Measurements from ENCODE around the gene GNS. TPM values are rescaled to one million over a fixed set of nuclear protein-coding genes. Genes with fewer than 3 reads are reported as not detected.
A peak's percentile ranks its signal among the peaks of the same experiment; 100 is the strongest.

Gene GNS
- total RNA-seq, 1 donor from 2014 or later: 38.2 TPM

DNA sequence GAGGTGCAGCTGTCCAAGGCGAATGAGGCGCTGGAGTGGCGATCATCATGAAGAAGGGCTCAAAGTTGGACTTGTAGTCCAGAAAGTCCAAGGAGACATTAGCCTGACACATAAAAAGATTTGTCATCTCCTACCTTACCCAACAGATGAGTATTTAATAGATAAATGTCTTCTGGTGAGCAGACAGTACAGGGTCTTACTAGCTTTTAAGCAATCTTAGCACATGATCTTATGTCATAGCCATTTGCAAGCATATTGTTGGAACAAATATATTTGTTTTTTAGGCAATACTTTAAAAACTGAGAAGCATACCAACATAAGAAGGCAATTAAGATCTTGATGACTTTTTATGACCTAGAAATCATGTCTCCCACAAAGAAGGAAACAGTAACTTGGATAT lies 16.0 kb downstream of the GNS start:
- Mint-ChIP-seq H3K36me3 (ENCODE audit: low read depth) (peaks cover 79% of the 10 kb centered on the region), H3K4me3 (ENCODE audit: low read depth) (no peak overlapping the region), H3K27me3 (ENCODE audit: low read depth) (no peaks in the 10 kb centered on the region), H3K9me3 (no peaks in the 10 kb centered on the region), H3K27ac (no peak overlapping the region), H3K4me1 (ENCODE audit: low read depth) (peaks cover 18% of the 10 kb centered on the region)
- no peak for DNase-seq (ENCODE audit: low spot score)
- intact Hi-C loops (cut with micrococcal nuclease): no loop called here

DNA sequence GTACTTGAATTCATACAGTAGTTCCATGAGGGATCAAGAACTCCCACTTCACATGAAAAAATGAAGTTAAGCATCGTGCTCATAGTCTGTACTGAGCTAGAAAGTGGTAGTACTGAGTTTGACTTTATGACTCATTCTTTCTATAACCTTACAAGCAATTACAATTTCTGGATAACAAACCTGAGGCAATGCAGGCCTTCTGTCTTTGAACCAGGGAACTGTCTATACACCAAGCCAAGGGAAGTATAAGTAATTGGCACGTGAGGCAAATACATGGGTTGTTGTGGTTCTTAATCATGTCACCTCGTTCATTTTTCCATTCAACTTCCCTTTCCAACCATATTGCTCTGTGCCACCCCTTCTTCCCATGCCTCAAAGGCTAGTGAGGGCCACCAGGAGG lies 16.8 kb downstream of the GNS start:
- no peak overlapping the region for H3K4me3 Mint-ChIP-seq (ENCODE audit: low read depth)
- H3K27me3 Mint-ChIP-seq (ENCODE audit: low read depth): no peaks in the 10 kb centered on the region
- peaks cover 80% of the 10 kb centered on the region for H3K36me3 Mint-ChIP-seq (ENCODE audit: low read depth)
- intact Hi-C loops (cut with micrococcal nuclease): no loop called here
- H3K4me1 Mint-ChIP-seq (ENCODE audit: low read depth): peaks cover 22% of the 10 kb centered on the region
- H3K9me3 Mint-ChIP-seq: no peaks in the 10 kb centered on the region
- H3K27ac Mint-ChIP-seq: no peak overlapping the region
- DNase-seq (ENCODE audit: low spot score): no peak

DNA sequence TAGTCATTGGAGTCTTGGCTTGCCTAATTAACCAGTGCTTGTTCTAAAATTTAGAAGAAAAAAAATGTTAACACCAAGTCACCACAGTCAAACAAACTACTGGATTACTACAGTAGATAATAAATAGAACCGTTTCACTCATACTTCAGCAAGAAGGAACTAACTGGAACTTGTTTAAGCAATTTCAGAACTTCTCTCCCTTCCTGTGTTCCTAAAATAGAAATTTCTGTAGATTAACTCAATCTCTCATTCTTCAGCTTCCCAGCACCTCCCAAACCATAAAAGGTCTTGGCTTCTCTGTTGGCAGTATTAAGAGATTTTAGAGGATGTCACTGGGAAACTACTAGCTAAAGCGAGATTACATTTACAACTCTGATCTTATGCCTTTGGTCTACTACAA lies 18.6 kb downstream of the GNS start:
- intact Hi-C loops (cut with micrococcal nuclease): no loop called here
- Mint-ChIP-seq H3K9me3 (no peaks in the 10 kb centered on the region), H3K27ac (no peak overlapping the region), H3K36me3 (ENCODE audit: low read depth) (peaks cover 86% of the 10 kb centered on the region), H3K4me1 (ENCODE audit: low read depth) (peaks cover 33% of the 10 kb centered on the region), H3K27me3 (ENCODE audit: low read depth) (no peaks in the 10 kb centered on the region), H3K4me3 (ENCODE audit: low read depth) (no peak overlapping the region)
- DNase-seq (ENCODE audit: low spot score): no peak

DNA sequence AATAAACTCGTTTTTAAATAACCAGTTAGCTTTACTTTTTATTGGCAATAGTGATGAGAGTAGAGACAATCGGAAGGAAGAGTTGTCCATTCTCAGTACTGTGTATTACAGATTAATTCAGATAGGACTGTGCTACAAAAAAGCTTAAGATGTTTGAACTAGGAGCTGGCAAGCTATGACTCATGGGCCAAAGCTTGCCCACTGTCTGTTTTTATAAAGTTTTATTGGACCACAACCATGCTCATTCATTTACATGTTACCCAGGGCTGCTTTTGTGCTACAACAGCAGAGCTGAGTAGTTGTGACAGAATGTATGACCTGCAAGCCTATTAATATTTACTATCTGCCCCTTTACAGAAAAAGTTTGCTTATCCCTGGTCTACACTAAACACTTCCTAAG lies 19.4 kb downstream of the GNS start:
- H3K4me3 Mint-ChIP-seq (ENCODE audit: low read depth): no peak overlapping the region
- H3K4me1 Mint-ChIP-seq (ENCODE audit: low read depth): peaks cover 32% of the 10 kb centered on the region
- no peaks in the 10 kb centered on the region for H3K9me3 Mint-ChIP-seq
- no peaks in the 10 kb centered on the region for H3K27me3 Mint-ChIP-seq (ENCODE audit: low read depth)
- intact Hi-C loops (cut with micrococcal nuclease): no loop called here
- peaks cover 81% of the 10 kb centered on the region for H3K36me3 Mint-ChIP-seq (ENCODE audit: low read depth)
- no peak overlapping the region for H3K27ac Mint-ChIP-seq
- DNase-seq (ENCODE audit: low spot score): no peak

DNA sequence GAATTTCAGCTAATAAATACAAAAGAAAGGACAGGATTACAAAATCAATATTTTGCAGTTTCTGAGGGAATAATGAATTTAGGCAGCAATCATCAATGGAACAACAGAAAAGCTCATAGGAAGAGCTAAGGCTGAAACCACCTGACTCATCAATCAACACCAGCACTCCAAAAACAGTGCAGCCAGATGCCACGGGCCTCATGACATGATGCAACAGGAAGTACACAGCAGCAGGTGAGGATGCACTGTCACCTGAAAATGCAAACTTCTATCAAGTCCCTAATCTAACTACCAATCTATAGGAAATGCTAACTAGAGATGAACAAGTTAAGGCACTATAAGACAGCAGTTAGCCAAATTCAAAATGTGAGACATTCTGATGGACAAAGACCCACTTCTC lies 21.7 kb downstream of the GNS start:
- peak overlapping the region; percentile 32 for H3K27ac Mint-ChIP-seq
- H3K4me1 Mint-ChIP-seq (ENCODE audit: low read depth): peaks cover 28% of the 10 kb centered on the region
- no peak overlapping the region for H3K4me3 Mint-ChIP-seq (ENCODE audit: low read depth)
- intact Hi-C loops (cut with micrococcal nuclease): no loop called here
- H3K27me3 Mint-ChIP-seq (ENCODE audit: low read depth): no peaks in the 10 kb centered on the region
- peaks cover 79% of the 10 kb centered on the region for H3K36me3 Mint-ChIP-seq (ENCODE audit: low read depth)
- no peak for DNase-seq (ENCODE audit: low spot score)
- H3K9me3 Mint-ChIP-seq: no peaks in the 10 kb centered on the region

DNA sequence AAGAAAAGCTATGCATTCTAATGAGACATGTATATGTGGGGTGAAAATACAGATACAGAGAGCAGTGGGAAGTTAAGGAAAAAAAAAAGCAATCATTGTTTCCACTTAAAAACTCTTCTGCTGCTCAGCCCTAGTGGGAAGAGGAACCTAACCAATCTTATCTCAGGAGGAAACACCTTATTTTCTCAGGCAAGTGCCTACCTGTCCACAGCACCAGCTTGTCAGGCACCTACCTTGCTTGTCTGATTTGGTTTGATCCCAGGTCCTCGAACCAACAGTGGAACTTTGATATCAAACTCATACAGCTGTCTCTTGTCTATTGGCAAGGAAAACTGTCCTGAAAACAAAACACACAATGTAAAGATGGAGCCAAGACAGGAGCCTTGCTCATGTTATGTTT lies 22.4 kb downstream of the GNS start:
- no peaks in the 10 kb centered on the region for H3K9me3 Mint-ChIP-seq
- H3K27me3 Mint-ChIP-seq (ENCODE audit: low read depth): no peaks in the 10 kb centered on the region
- H3K27ac Mint-ChIP-seq: no peak overlapping the region
- no peak for DNase-seq (ENCODE audit: low spot score)
- H3K4me3 Mint-ChIP-seq (ENCODE audit: low read depth): no peak overlapping the region
- intact Hi-C loops (cut with micrococcal nuclease): no loop called here
- H3K36me3 Mint-ChIP-seq (ENCODE audit: low read depth): peaks cover 73% of the 10 kb centered on the region
- H3K4me1 Mint-ChIP-seq (ENCODE audit: low read depth): peaks cover 28% of the 10 kb centered on the region

DNA sequence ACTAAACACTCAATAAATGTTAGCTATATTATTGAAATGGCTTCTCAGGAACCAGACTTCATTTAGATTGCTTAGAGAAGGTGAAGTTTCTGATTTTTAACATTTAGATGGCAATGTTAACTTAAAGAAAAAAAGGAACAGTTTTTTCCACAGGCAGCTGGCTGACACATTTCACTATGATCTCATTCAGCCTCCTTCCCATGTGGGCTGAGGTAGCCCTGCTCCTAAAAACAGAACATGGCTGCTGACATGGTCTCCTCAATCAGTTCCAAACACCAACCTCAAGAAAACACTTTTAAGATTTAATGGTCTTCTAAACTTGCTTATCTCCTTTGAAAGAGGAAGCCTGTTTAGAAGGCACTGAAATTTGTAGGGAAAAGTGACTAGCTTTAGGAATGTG lies 23.8 kb downstream of the GNS start:
- Mint-ChIP-seq H3K27me3 (ENCODE audit: low read depth) (no peaks in the 10 kb centered on the region), H3K27ac (no peak overlapping the region), H3K36me3 (ENCODE audit: low read depth) (peaks cover 76% of the 10 kb centered on the region), H3K9me3 (no peaks in the 10 kb centered on the region), H3K4me3 (ENCODE audit: low read depth) (no peak overlapping the region), H3K4me1 (ENCODE audit: low read depth) (peaks cover 35% of the 10 kb centered on the region)
- intact Hi-C loops (cut with micrococcal nuclease): no loop called here
- no peak for DNase-seq (ENCODE audit: low spot score)

DNA sequence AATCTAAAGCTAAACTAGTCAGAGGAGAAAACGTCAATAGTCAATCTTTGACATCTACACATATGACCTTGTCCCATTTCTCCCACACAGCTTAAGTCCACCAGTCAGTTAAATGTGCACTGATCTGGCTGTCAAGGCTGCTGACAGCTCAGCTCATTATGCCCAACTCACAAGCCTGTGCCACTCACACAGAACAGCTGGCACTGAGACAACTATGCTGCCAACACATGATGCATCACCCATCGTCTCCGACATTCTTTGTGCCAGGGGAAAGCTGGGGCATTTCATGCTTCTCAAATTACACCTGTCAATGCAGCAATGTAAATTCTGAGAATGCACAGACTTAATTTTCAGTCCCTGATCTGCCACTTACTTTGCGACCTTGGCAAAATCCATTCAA lies 25.3 kb downstream of the GNS start:
- Mint-ChIP-seq H3K27me3 (ENCODE audit: low read depth) (no peaks in the 10 kb centered on the region), H3K4me1 (ENCODE audit: low read depth) (peaks cover 35% of the 10 kb centered on the region), H3K27ac (no peak overlapping the region), H3K36me3 (ENCODE audit: low read depth) (peaks cover 70% of the 10 kb centered on the region), H3K9me3 (no peaks in the 10 kb centered on the region), H3K4me3 (ENCODE audit: low read depth) (no peak overlapping the region)
- intact Hi-C loops (cut with micrococcal nuclease): no loop called here
- DNase-seq (ENCODE audit: low spot score): no peak

DNA sequence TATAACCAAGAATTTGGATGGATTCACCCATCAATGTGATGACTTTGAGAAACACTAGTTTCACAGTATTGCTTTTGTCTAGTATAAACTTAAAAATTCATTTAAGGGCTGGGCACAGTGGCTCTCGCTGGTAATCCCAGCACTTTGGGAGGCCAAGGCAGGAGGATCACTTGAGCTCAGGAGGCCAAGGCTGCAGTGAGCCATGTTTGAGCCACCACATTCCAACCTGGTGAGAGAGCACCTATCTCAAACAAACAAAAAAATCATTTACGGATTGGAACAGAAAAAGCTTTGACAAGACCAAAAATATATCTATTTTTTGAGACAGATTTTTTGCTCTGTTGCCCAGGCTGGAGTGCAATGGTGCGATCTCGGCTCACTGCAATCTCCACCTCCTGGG lies 27.5 kb downstream of the GNS start:
- Mint-ChIP-seq H3K27me3 (ENCODE audit: low read depth) (no peaks in the 10 kb centered on the region), H3K36me3 (ENCODE audit: low read depth) (peaks cover 59% of the 10 kb centered on the region), H3K27ac (no peak overlapping the region), H3K4me1 (ENCODE audit: low read depth) (peaks cover 24% of the 10 kb centered on the region), H3K4me3 (ENCODE audit: low read depth) (no peak overlapping the region), H3K9me3 (no peaks in the 10 kb centered on the region)
- DNase-seq (ENCODE audit: low spot score): no peak
- intact Hi-C loops (cut with micrococcal nuclease): no loop called here

DNA sequence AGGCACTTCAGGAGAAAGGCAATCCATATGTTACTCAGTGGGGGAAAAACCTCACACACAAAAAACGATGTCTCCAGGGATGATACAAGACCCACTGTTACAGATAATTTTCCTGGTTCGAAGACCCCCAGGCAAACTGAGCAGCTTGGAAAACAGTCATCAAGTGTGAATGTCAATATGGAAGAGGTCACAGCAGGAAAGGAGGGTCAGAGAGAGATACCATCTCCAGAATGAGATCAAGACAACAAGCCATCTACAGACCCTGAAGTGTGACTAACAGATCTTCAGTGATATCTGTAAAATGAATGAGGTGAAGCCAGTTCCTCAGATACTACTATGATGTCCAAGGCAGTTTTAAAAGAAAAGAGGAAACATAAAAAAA lies 28.6 kb downstream of the GNS start:
- peaks cover 19% of the 10 kb centered on the region for H3K4me1 Mint-ChIP-seq (ENCODE audit: low read depth)
- DNase-seq (ENCODE audit: low spot score): no peak
- H3K4me3 Mint-ChIP-seq (ENCODE audit: low read depth): no peak overlapping the region
- H3K9me3 Mint-ChIP-seq: no peaks in the 10 kb centered on the region
- H3K27ac Mint-ChIP-seq: peak overlapping the region; percentile 83
- peaks cover 56% of the 10 kb centered on the region for H3K36me3 Mint-ChIP-seq (ENCODE audit: low read depth)
- H3K27me3 Mint-ChIP-seq (ENCODE audit: low read depth): no peaks in the 10 kb centered on the region
- intact Hi-C loops (cut with micrococcal nuclease): loop anchor here (1.0 kb wide), 1 partner anchor 29 kb away; the partner anchor contains the start of gene GNS

DNA sequence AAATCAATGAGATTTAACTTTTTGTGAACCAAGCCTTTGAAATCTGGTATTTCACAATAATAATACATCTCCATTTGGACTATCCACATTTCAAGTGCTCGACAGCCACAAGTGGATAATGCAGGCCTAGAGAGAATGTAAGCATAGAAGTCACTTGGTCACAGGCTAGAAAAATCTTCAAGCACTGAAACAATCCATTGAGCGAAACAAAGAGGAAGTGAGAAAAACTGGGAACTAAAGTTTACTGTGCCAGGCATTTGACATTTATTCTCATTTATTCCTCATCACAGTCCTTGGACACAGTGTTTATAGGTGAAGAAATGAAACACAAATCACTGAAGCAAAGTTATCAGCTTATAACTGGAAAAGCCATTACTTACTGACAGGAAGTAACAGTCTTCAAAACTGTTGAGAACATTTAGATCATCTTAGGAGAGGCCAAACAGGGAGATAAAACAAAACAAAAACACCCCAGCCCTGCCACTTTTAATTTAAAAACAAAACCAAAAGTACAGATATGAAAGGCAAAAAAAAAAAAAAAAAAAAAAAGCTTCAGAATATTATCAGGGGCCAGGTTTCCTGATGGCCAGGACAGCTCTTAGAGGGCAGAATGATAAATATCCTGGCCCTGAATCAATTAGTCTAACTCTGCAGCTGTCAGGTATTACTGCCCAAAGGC lies 29.2 kb downstream of the GNS start:
- peaks cover 19% of the 10 kb centered on the region for H3K4me1 Mint-ChIP-seq (ENCODE audit: low read depth)
- H3K36me3 Mint-ChIP-seq (ENCODE audit: low read depth): peaks cover 59% of the 10 kb centered on the region
- intact Hi-C loops (cut with micrococcal nuclease): loop anchor here (1.0 kb wide), 1 partner anchor 29 kb away; the partner anchor contains the start of gene GNS
- no peaks in the 10 kb centered on the region for H3K9me3 Mint-ChIP-seq
- H3K27me3 Mint-ChIP-seq (ENCODE audit: low read depth): no peaks in the 10 kb centered on the region
- H3K27ac Mint-ChIP-seq: peak overlapping the region; percentile 83
- no peak overlapping the region for H3K4me3 Mint-ChIP-seq (ENCODE audit: low read depth)
- DNase-seq (ENCODE audit: low spot score): no peak

DNA sequence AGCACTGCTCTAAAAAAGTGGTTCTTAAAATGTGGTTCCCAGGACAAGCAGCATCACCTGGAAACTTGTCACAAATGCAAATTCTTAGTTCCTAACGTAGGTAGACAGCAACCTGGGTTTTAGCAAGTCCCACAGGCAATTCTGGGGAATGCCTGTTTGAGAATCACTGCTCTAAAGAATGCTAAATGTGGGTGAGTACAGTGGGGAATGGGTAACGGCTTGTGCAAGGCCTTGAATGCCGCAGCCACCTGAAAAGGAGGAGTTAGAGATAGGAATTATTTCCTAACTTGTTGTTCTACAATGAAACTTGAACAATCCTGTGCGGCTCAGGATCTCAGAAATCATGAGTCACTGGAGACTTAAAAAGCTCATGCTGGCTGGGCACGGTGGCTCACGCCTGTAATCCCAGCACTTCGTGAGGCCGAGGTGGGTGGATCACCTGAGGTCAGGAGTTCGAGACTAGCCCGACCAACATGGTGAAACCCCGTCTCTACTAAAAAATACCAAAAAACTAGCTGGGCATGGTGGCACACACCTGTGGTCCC lies 34.9 kb downstream of the GNS start:
- Mint-ChIP-seq H3K9me3 (no peaks in the 10 kb centered on the region), H3K27me3 (ENCODE audit: low read depth) (no peaks in the 10 kb centered on the region), H3K4me3 (ENCODE audit: low read depth) (no peak overlapping the region), H3K4me1 (ENCODE audit: low read depth) (peaks cover 8% of the 10 kb centered on the region), H3K36me3 (ENCODE audit: low read depth) (peaks cover 51% of the 10 kb centered on the region), H3K27ac (no peak overlapping the region)
- intact Hi-C loops (cut with micrococcal nuclease): no loop called here
- DNase-seq (ENCODE audit: low spot score): no peak

DNA sequence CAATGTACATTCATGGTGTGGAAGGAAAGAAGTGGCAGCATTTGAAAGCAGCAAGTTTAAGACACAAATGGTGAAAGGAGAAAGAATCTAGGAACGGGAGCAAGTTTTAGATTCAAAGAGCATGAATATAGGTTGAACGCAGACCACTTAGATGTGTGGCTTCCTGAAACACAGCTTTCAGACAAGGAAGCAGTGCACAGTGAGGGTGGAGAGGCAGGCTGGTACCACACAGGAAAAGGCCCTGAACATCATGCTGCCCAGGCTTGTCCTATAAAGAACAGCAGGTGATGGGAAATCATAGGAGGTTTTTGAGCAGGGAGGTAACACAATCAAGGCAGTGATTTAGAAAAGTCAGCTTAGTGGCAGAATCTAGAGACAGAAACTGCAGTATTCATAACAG lies 35.6 kb downstream of the GNS start:
- H3K36me3 Mint-ChIP-seq (ENCODE audit: low read depth): peaks cover 49% of the 10 kb centered on the region
- H3K4me3 Mint-ChIP-seq (ENCODE audit: low read depth): no peak overlapping the region
- H3K27ac Mint-ChIP-seq: no peak overlapping the region
- no peaks in the 10 kb centered on the region for H3K27me3 Mint-ChIP-seq (ENCODE audit: low read depth)
- intact Hi-C loops (cut with micrococcal nuclease): no loop called here
- H3K4me1 Mint-ChIP-seq (ENCODE audit: low read depth): peaks cover 8% of the 10 kb centered on the region
- H3K9me3 Mint-ChIP-seq: no peaks in the 10 kb centered on the region
- no peak for DNase-seq (ENCODE audit: low spot score)

All from activated T-helper 2 cell treated with anti-CD3 and anti-CD28 coated beads, Interferon-gamma antibody, Interleukin-2, Interleukin-4, amounts not matched to agents 10 μg/mL and 5 μg/mL and 100 μg/mL, durations not matched to agents 14 hours and 24 hours and 36 hours (primary cell).